NK-92 treated with Interleukin-12 subunit alpha and Interleukin-12 subunit beta, amount 100 ng/mL, for 24 hours (cell line): Measurements from ENCODE around the gene PEAR1.

ENCODE experiments used
- DNase-seq: peaks from one replicate; lab custom pipeline; 2025; lab: John Stamatoyannopoulos, UW

Gene PEAR1, protein sequence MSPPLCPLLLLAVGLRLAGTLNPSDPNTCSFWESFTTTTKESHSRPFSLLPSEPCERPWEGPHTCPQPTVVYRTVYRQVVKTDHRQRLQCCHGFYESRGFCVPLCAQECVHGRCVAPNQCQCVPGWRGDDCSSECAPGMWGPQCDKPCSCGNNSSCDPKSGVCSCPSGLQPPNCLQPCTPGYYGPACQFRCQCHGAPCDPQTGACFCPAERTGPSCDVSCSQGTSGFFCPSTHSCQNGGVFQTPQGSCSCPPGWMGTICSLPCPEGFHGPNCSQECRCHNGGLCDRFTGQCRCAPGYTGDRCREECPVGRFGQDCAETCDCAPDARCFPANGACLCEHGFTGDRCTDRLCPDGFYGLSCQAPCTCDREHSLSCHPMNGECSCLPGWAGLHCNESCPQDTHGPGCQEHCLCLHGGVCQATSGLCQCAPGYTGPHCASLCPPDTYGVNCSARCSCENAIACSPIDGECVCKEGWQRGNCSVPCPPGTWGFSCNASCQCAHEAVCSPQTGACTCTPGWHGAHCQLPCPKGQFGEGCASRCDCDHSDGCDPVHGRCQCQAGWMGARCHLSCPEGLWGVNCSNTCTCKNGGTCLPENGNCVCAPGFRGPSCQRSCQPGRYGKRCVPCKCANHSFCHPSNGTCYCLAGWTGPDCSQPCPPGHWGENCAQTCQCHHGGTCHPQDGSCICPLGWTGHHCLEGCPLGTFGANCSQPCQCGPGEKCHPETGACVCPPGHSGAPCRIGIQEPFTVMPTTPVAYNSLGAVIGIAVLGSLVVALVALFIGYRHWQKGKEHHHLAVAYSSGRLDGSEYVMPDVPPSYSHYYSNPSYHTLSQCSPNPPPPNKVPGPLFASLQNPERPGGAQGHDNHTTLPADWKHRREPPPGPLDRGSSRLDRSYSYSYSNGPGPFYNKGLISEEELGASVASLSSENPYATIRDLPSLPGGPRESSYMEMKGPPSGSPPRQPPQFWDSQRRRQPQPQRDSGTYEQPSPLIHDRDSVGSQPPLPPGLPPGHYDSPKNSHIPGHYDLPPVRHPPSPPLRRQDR

DNA sequence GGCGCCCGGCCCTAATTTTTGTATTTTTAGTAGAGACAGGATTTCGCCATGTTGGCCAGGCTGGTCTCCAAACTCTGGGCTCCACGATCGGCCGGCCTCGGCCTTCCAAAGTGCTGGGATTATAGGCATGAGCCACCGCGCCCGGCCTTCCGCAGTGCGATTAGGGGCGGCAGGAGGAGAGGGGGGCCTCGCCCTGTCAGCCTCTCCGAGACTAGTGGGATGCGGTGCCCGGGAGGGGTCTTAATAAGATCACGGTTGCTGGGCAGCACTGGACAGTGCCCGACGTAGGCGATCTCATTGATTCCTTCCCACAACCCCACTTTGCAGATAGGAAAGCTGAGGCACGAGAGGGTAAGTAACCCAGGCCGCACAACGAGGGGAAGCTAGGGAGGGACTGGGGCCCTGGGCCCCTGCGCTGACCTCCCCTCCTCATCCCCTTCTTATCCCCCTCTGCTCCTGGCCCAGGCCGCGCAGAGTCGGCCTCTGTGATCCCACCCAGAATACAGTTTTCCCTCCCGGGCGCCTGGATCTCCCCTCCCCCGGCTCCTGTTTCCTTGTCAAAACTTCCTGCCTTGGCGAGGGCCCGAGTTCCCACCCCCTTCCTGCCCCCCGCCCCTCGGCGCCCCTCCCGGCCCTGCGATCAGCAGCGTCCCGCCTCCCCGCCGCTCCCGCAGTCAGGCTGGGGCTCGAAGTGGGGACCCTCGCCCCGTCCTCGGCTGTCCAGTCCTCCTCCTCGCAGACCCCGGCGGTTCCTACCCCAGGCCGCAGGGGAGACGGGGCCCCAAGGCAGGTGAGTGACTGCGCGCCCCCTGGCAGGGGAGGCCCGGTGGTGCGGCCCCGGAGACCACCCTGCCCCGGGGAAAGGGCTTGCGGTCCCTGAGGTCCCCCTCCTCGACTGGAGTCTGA, at the start of gene PEAR1:
Gene PEAR1, plus strand, starts transcription at position 671 of the 906 bp plus-strand sequence. CDS start 10,209 bp downstream, outside the sequence.
- no peak for DNase-seq

DNA sequence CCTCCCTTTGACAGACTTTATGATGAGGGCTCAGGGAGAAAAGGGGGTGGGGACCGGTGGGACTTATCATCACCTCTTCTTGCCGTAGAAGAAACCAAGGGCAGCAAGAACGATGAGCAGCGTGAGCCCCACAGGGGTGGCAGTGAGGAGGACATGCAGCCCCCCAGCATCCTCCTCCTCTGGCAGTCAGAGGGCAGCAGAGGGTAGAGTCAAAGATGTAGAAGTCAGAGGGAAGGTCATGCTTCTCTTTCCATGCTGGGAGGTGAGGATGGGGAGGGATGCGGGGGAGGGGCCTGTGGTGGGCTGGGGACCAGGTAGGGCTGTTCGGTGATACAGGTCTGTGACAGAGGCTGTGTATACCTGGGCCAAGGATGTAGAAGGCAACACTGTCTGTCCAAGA, 49.4 kb upstream of the PEAR1 start:
- no peak for DNase-seq

DNA sequence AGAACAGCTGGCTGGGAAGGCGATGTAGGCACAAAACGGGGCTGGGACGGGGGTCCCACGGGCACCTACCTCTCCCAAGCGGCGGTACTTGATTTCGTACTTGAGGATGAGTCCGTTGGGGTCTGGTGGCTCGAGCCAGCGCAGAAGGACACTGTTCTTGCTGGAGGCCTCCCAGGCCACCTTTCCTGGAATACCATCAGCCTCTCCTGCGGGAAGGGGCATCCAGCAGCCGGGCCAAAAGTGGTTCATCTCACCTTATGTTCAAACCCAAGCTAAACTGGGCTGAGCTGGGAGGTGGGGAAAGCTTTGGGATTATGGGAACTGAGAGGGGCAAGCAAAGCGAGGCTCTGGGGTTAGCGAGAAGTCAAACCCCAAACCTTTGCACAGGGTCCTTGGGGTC, 48.9 kb upstream of the PEAR1 start:
- no peak for DNase-seq

DNA sequence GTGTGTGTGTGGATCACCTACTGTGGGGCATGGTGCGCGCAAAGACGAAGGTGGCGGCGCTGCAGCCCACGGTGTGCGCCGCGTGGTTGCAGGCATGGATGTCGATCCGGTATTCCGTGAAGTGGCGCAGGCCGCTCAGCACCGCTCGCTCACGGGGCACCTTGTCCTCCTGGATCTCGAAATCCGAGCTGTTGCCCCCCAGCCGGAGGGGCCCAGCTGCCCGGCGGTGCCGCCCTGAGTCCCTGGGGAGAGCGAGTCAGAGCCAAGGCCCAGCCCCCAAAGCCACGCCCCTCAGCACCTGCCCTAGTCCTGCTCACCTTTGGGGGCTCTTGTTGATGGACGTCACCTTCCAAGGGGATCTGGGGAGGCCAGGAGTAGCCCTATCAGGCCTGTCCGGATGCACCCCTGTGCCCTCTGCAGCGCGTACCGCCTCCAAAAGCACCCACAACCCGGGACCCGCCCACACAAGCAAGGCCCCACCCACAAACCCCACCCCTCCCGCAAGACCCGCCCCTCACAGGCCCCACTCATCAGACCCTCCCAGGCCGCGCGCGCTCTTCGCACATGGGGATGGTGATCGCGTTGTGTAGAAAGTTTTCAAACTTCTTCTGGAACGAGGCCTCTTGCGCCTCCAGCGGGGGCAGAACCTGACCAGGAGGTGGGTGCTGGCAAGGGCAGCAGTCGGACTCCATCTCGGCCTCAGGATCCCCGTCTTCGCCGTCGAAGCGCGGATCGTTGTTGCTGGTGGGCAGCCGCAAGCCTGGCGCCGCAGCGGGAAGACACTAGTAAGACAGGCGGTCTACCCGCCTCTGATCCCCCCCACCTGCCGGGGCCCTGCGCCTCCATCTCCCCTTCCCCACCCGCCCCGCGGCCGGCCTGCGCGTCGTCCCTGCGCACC, 48.2 kb upstream of the PEAR1 start:
- no peak for DNase-seq

DNA sequence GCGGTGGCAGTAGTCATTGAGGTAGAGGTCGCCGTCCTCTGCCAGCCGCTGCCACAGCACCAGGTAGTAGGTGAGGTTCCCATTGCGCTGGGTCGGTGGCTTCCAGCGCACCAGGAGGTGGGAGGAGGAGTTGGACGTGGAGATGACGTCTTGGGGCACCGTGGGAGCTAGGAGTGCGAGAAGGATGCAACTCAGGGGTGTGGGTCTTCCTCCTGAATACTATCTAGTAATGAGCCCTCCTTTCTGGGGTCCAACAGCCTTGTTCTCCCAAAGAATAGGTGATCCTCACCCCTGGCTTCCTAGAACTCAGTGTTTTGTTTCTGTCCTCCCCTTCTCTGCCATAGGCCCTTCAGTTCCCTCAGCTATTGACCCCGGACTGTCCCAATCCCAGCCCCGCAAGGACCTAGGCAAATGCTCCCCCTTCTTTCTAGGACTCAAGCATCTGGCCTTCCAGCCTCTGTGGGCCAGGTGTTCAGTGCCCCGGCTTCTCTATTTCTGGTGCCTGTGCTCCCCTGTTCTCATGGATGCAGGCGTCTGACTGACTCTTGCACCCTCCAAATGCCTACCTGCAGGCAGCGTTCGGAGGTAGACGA, 47.5 kb upstream of the PEAR1 start:
- no peak for DNase-seq

DNA sequence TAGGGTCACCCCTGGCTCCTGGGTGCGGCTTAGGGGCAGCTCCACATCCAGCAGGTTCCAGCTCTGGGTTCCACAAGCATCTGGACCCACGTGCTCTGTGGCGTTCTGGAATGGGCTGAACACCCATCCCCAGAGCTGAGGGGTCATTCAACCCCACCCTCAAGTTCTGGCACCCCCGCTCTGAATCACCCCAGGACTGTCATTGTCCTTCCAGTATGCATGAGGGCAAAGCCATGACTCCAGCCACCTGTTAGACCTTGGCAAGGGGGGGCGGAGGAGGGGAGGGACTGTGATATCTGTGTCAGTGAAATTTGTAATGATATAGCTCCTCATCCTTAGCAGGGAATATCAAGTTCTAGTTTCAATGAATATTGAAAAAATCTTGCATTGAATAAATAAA, 46.9 kb upstream of the PEAR1 start:
- DNase-seq = no peak

DNA sequence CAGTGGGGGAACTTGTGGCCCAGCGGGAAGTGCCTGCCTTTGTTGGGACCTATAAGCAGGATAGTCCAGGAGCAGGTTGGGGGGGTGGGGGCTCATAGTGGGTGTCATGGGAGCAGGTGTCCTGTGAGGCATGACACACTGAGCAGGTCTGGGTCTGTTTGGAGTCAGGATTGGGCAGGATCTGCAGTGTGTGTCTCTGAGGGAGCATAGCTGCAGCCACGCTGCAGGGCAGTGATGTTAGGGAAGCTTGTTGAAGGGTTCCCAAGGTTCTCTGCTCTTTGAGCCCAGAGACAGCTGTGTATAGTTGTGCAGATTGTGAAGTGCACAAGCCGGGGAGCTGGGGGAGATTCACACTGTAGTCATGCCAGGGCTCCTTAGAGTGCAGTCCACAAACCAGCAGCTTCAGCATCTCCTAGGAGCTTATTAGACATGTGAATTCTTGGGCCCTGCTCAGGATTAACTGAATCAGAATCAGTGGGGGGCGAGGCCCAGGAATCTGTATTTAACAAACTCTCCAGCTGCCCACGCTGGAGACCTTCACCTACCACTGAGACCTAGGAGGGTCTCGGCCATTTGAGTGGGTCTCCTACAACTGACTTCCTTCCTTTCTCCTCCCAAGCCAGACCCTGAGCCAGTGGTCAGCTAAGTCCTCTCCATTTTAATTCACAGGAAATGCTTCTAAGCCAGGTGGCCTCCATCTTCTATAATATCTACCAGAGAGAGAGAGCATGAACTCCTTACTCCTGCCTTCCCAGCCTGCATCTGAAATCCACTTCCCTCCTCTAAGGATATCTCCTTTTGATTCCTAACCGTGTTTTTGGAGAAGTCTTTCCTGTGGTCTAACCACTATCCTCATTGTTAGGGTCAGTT, 45.7 kb upstream of the PEAR1 start:
- no peak for DNase-seq

DNA sequence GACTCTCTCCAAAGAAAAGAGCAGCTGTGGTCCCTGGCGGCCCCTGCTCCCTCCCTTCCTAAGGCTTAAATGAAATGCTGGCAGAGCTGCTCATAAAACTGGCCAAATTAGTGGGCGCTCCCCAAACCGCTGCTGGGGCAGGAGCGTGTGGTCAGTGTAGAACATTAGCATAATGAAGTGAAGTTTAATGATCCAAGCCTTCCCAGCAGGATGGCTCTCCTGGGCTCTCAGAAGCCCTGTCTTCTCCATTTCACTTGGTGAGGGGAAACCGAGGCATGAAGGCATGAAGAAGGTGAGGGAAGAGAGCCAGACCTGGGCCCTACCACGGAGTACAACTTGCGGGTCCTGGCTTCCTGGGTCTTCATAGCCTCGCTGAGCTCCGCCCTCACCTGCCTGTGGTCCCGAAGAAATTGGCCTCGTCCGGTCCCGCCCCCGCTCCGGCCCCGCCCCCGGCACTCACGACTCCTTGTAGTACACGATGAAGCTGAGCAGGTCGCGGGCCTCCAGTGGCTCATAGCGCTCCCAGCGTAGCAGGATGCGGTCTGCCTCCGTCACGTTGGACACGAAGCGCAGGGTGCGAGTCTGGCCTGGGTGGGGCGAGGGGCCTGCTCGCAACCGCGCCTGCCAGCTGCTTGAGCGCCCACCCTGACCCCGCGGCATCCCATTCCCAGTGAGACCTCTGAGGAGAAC, 44.9 kb upstream of the PEAR1 start:
- no peak for DNase-seq

DNA sequence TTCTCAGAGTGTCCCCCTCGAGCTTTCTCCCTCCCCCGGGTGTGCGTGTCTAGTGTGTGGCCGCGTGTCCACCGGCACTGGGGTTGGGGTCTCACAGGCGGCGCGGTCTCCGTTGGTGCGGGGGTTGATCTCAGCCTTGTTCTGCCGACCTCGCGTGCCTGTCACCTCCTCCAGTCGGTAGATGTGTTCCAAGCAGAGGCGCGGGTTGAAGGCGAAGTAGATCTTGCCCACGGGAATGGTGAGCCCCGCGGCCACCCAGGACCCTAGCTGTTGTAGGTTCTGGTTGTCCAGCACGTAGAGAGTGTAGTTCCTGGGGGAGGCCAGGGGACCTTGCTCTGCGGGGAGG, 44.4 kb upstream of the PEAR1 start:
- no peak for DNase-seq

DNA sequence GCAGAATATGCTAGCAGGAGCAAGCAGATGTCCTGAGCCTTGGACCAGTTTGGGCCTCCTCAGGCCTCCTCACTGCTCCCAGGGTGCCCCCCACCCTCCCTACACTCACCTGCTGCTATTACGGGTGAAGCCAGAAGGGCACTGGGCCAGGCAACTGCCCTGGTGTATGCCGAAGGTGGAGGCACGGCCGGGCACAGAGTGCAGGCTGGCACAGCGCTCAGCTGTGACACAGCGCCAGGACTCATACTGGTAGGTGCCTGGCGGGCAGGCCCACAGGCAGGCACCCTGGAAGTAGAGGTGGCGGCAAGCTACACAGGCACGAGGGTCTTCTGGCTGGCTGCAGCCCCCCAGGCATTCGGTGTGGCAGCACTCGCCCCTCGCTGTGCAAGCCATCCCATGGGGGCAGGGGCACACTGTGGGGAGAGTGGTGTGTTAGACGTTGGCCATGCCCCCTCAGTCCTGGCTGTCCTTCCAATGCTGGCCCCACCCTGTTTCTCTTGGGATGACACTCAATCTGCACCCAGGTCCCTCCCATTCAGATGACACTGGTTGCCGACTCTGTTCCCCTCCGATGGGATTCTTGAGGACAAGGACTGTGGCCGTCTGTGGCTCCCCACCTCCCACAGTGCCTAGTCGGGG, 41.6 kb upstream of the PEAR1 start:
- DNase-seq = no peak

DNA sequence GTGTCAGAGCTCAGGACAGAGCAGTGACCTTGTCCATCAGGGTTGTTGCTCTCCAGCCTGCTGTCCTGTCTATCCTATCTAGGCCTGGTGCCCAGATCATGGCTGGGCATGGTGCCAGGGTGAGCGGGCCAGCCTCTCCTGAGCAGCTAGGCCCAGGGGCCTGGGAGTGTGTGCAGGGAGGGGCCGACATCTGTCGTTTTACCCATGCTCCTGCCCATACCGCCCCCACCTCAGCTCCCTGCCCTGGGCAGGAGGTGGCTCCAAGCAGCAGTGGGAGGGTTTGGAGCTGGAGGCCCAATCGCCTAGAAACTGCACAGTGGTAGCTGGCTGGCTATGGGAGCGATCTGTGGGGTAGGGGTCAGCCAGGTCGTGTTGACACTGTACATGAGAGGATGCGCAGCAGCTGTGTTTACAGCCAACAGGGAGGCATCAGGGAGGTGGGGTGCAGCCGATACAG, 41.1 kb upstream of the PEAR1 start:
- DNase-seq = no peak

DNA sequence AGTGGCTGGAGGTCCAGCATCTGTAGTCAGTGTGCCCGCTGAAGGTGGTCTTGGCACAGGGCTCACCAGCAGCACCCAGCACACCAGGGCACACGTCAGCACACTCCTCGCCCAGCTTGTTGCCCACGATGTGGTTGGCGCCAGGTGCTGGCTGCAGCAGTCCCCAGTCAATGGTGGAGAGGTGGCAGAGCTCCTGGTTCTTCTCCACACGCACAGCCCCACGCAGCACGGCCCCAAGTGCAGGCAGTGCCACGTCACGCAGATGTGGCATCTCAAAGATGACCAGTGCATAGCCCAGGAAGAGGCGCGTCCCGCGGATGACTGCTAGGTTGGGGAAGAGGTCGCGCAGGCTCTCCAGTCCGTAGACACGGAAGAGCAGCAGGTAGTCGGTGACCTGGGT, 39.8 kb upstream of the PEAR1 start:
- no peak for DNase-seq

DNA sequence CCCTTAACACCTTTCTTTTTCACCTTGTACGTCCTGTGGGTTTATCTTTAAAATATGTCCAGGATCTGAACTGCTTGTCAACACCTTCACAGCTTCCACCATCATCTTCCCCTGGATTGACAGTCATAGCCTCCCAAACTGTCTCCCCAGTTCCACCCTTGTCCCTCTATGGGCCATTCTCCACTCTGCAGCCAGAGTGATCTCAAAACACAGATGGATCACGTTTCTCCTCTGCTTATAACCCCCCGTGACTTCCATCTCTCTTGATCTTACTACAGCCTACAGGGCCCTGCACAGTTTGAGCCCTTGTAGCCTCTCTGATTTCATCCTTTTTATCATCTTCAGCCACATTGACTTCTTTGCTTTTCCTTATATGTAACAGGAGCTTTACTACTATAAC, 38.9 kb upstream of the PEAR1 start:
- DNase-seq = no peak

DNA sequence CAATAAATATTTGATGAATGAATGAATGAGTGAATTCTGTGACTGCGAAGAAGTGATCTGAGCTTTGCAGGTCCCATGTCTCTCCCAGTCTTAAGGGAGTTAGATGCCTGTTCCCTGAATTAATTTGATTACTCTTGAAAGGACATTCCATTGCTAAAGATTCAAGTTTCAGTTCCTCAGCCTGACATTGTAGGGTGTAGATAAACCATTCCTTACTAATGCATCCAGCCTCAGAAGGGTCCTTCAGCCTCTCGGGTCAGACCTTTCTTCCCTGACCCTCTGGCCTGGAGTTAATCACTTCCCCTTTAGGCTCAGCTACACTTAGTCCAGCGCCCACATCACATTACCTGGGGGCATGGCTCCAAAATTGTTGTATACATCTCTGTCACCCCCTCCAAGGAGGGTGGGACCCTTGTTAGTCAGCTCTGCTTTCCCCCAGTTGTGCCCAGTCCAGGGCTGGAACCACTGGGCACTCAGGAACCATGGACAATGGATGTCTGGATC, 37.2 kb upstream of the PEAR1 start:
- DNase-seq = no peak

DNA sequence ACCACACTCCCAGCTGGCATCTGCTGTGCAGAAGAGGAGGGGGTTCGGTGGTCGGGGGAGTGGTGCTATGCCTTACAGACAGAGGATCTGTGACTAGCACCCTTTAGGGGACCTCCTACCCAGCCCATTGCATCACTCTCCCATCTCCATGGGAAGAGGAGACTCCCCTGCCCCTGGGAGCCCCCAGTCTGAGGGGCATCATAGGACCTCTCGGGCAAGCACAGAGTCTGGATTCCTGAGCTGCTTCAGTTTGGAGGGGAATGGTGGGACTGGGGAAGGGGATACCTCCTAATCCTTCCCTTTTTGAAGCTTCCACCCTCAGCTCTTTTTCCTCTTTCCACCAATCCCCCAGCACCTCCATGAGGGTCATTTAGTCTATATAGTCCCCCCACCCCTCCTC, 36.0 kb upstream of the PEAR1 start:
- no peak for DNase-seq

DNA sequence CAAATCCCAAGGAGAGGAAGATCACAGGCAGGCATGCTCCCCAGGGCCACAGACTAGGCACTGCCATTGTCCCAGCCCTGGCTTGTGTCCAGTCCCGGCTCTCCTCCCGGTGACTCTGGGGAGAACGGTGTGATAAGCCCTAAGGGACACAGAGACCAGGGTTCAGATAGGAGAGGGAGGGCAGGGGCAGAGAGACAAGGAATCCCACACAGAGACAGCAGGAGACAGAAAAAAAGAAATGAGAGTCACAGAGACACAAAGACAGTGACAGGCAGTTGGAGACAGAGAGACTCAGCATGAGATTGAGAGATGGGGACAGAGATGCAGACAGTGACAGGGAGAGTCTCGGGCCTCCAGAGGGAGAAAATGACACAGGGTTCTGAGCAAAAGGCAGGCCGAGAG, 35.0 kb upstream of the PEAR1 start:
- DNase-seq = no peak

DNA sequence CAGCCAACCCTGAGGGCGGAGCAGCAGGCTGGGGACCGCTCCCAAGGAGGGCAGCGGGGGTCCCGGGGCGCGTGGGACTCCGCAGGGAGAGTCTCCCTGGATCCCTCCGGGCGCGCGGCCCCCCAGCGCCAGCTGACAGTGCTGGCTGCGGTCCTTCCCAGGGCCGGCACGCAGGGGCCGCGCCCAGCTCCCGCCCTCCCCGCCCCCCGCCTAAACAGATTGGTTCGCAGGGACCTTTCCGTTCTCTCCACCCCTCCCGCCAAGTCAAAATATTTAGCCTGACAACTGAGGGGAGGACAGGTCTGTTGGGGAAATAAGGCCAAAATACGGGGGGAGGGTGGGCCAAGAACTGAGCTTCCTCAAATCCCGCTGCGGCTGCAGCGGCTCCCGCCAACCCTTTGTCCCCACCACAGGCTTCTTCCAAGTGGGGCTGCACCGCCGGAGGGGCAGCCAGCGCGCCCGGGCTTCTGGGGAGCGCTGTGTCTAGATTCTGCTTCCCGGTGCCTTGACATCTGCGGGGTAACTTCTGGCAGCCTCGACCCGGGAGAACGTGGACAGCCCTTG, 34.5 kb upstream of the PEAR1 start, which contains the start of gene INSRR:
Gene INSRR, minus strand, starts transcription at position 159 of the 564 bp plus-strand sequence. CDS start 496 bp downstream, outside the sequence.
- DNase-seq = no peak
